ENCODE data around the gene GKAP1.
A peak's percentile ranks its signal among the peaks of the same experiment; 100 is the strongest.
"Not testable (repeated sequence)": the region's sequence is repeated elsewhere in the genome, so short reads cannot be mapped to it uniquely, and the experiment has no call there.

GKAP1 gene
- total RNA-seq = 16.6 to 22.6 reads per million in 2 donors

GRCh38 chr9:83817356-83818278, at the start of gene GKAP1:
GKAP1 (minus strand) TSS chr9:83817769; CDS start chr9:83806517, 11,252 bp downstream.
- peak; percentile 77 for DNase-seq

DNA sequence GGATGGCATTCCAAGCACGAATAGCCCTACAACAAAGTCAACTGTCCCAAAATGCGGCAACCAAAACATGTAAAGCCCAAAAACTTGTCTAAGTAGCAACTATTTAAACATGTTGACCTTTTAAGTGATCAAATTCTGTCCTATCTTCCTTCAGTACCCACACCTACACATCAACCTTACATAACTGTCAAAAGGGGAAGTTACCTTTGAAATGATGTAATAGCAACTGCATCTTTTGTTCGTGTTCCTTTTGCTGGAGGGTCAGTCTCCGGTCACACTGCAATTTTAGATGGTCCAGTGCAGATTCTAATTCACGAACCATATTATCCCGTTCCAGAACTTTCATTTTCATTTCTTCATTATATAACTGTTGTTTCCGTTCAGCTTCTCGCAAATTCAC, 32.3 kb upstream of the GKAP1 start:
- not testable (repeated sequence) for DNase-seq

DNA sequence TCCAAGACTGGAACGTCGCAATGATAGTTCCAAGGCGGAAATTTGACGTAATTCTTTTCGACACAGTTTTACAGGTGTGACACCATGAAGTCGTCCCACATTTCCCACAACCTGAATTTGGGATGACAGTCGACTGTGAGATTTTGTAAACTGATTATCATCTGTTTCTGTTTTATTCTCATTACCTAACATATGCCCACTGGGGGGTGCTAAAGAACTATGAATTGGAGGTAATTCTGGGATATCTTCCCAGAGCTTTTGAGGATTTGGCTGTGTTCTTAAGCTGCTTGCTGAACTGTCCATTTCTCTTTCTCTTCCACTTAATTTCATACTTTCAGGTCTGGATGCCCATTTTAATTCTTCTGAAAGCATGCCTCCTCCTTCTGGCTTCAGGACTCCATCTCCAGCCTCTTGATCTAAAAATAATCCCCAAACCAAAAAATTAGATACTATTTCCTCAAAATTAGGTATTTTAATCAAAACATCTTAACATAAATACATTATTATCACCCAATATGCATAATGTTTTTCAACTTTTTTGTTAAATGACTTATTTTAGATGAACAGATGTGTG, 19.6 kb upstream of the GKAP1 start:
- DNase-seq = not testable (repeated sequence)

DNA sequence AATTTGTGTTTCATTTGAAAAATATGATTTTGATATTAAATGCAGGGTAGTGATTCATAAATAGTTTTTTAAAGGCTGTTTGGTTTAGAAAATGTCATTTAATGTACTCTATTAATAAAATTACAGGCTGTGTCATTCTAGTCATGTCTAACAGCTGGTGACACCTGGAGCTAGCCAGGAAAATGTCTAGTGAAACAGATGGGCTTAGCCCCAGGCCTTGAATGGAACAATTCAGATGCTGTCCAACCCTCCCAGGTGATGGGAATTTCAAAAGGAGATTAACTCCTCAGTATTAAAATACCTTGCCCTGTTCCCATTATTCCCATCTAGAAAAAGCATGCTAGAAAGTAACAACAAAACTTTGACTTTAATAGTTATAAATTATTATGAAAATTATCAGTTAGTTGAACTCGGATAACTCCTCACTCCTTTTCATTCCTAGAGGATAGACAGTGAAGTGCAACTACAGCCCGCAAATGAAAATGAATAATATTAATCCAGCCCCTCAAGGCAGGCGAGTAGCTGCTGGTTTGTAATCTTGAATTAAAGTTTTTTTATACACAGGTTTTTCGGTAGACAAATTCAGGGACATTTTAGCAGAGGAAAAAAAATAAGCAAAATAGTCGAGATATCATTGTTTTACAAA, 13.0 kb upstream of the GKAP1 start:
- DNase-seq = not testable (repeated sequence)

DNA sequence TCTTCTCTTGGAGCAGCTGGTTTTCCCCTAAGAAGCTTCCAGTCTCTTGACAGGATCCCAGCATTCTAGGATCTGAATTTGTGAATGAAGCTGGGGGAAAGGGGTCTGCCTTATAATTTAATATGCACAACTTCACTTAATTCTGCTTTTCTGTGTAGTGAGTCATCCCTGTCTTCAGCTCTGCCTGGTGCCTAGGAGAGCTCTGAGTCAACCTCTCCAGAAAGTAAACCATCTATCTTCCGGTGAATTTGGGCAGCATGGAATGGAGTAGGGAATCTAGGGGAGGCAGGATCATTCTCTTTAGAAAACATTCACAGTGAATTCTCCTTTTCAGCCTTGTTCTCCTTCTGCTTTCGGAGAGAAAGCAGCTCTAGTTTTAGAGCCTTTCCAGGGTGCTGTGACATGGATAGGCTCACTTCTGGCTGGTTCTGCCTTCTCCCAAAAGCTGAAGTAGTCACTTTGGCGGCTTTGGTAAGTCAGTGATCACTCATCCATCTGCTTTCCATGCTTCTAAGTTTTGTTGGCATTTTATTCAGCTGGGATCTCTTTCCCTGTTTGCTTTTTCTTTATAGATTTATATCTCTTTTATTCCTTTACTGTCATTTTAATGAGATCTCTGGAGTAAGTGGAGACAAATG, 7.5 kb upstream of the GKAP1 start:
- not testable (repeated sequence) for DNase-seq

- DNase-seq = not testable (repeated sequence)
Measured at GRCh38 chr9:83817011-83817355, 586 bp downstream of the GKAP1 start.

- not testable (repeated sequence) for DNase-seq
Measured at GRCh38 chr9:83815120-83815519, 2.4 kb downstream of the GKAP1 start.

DNA sequence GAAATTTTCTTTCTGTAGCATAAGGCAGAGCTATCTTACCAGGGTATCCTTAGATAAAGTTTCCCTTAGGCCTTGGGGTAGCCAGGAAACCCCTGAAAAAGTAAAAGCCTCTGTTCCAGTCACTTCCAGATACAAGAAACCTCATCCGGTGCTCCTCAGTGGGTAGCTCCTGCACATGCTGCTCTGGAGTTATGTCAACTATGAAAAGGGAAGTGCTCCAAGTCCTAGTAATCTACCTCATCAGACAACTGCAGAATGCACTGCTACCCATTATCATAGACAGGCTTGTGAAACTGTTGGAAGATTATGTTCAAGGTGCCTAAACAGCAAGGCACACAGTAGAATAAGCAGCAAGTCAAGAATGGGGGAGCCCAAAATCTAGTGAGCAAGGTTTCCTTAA, 8.4 kb downstream of the GKAP1 start:
- not testable (repeated sequence) for DNase-seq

- DNase-seq = not testable (repeated sequence)
Measured at GRCh38 chr9:83804454-83804853, 13.1 kb downstream of the GKAP1 start.

DNA sequence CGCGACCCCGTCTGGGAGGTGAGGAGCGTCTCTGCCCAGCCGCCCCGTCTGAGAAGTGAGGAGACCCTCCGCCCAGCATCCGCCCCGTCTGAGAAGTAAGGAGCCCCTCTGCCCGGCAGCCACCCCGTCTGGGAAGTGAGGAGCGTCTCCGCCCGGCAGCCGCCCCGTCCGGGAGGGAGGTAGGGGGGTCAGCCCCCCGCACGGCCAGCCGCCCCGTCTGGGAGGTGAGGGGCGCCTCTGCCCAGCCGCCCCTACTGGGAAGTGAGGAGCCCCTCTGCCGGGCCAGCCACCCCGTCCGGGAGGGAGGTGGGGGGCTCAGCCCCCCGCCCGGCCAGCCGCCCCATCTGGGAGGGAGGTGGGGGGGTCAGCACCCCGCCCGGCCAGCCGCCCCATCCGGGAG, 13.6 kb downstream of the GKAP1 start:
- not testable (repeated sequence) for DNase-seq

DNA sequence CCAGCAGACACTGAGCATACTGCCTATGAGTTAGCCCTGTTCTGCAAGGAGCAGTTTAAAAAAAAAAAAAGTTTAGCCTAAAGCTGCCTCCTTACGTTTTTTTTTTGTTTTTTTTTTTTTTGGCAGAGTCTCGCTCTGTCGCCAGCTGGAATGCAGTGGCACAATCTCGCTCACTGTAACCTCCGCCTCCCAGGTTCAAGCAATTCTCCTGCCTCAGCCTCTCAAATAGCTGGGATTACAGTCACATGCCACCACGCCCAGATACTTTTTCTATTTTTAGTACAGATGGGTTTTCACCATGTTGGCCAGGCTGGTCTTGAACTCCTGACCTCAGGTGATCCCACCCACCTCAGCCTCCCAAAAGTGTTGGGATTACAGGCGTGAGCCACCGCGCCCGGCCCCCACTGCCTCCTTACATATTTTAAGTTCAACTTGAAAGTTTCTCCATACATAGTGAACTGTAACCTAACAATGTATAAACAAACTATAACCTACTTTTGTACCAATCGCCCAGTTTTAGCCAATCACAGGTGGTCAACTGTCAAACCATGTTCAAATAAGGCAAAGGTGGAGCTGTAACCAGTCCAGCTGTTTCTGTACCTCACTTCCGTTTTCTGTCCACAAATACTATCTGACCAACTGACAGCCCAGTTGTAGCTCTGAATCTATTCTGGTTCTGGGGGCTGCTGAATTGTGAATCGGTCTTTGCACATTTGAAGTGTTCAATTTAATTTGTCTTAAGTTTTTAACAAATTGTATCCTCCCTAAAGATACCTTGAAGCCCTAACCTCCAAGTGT, 17.1 kb downstream of the GKAP1 start:
- DNase-seq = no peak

GRCh38 chr9:83794051-83794450, 23.5 kb downstream of the GKAP1 start:
- no peak for DNase-seq

DNA sequence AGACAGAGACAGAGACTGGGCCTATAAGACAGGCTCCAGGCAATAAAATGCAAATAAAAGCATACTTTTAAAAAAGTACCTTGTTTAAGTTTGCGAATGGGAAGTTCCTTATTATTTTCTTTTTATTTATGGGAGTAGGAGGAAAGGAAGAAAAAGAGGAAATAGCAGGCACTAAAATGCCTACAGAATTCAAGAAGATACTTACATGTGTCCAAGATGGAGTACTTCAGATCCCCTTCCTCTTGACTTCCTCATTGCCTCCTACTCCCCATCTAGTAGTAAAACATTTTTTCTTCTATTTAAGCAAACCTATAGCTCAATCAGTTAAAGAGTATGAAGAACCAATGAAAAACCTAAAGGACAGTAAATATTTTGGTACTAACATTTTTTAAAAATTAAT, 24.8 kb downstream of the GKAP1 start:
- DNase-seq = no peak

GRCh38 chr9:83778164-83778563, 39.4 kb downstream of the GKAP1 start:
- DNase-seq = no peak

- DNase-seq = no peak
Measured at GRCh38 chr9:83775932-83776331, 41.6 kb downstream of the GKAP1 start.

DNA sequence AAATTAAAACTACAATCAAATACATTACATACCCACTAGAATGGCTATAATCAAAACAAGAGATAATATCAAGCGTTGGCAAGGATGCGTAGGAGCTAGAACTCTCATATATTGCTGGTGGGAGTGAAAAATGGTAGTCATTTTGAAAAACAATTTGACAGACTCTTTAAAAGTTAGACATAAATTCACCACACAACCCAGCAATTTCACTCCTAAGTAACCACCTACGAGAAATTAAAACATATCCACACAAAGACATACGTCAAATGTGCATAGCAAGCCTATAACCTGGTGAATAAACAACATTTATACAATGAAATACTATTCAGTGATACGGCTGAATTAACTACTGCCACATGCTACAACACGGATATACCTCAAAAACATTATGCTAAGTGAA, 44.7 kb downstream of the GKAP1 start:
- no peak for DNase-seq

GRCh38 chr9:83765376-83765775, 52.2 kb downstream of the GKAP1 start:
- DNase-seq = no peak

DNA sequence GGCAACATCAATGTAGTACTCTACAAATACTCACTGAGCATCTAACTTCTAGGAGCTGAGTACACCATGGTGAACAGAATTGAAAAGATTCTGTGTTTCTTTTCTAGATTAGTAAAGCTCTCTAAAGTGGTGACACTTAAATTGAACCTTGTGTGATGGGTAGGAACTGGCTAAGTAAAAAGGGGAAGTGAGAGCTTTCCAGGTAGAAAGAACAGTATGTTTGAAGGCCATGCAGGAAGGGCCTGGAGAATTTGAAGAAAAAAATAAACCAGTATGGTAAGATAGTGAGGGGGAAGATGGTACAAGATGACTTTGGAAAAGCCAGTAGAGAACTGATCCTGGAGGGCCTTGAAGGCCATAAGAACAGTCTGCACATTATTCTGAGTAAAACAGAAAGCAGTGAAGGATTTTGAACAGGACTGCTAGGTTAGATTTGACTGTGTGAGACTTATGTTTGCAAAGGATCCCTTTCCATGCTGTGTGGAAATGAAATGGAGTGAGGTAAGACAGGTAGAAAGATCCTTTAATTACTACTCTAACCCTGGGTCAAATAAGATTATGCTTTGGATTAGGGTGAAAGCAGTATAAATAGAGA, 63.1 kb downstream of the GKAP1 start:
- no peak for DNase-seq

- DNase-seq = no peak
Measured at GRCh38 chr9:83749706-83750105, 67.9 kb downstream of the GKAP1 start.

GRCh38 chr9:83744206-83744605, 73.4 kb downstream of the GKAP1 start:
- no peak for DNase-seq

DNA sequence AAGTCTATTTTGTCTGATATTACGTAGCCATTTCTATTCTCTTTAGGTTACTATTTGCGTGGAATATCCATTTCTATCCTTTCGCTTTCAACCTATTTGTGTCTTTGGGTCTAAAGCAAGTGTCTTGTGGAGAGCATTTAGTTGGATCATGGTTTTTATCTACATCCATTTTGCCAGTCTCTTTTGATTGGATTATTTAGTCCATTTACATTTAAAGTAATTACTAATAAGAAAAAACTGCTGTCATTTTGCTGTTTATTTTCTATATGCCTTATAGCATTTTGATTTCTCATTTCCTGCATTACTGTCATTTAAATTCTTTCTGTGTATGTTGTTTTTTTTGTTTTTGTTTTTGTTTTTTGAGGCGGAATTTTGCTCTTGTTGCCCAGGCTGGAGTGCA, 83.8 kb downstream of the GKAP1 start:
- no peak for DNase-seq

Data from activated gamma-delta T cell (primary cell).